ENCODE results near the gene WNT11. TPM values are rescaled to one million over a fixed set of nuclear protein-coding genes. Genes with fewer than 3 reads are reported as not detected.
A peak's percentile ranks its signal among the peaks of the same experiment; 100 is the strongest.

WNT11 gene
- total and polyA plus RNA-seq, 2 of the 13 experiments (the other 11 are each of a cell fraction or from before 2014, with no cell fraction given) = 0.34 to 0.66 TPM

DNA sequence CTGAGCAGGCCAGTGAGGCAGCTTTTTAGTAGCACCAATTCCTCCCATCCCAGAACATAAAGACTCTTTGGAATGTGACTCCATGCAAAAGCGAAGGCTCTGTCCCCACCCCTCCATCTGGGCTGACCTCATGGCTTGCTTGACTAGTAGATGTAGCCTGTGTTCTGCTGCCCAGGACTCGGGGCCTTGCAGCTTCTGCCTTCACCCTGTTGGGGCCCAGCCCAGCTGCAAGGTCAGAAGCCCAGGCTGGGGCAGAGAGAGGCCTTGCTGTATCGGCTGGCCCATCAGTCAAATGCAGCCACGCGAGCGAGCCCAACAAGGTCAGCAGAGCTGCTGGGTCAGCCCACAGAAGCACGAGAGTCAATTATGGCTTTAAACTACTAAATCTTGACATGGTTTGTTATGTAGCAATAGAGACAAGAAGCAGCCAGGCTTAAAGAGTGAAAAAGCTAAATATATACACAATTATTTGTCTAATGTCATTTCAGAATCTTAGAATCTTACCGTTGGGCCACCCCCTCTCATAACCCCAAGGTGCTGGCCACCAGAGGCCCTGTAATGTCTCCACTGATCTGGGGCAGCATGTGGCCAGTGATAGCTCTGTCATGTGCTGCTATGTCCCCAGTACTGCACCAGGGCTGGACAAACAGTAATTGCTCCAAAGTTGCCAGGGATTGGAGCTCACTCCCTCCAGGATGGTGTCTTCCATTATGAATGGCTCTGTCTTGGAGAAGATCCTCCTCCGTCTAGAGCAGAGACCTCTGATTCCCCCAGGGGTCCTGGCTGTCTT is 10.4 kb upstream of the WNT11 start:
- POLR2A ChIA-PET = no interaction called here
- H3K4me1 ChIP-seq (ENCODE audit: insufficient read depth, low read length) = peaks cover 11% of the 10 kb centered on the region; the same call in 1 of the 2 replicates
- intact Hi-C loops (cut with micrococcal nuclease; ENCODE audit: unreplicated experiment) = no loop called here
- H3K36me3 ChIP-seq (replicated peaks in 1 of 2; ENCODE audit: control insufficient read depth in 1 of 2, insufficient read depth in 2 of 2, low read length in 2 of 2) = no peaks in the 10 kb centered on the region
- FAIRE-seq (no peak), ATAC-seq (peak; percentile 73), DNase-seq (ENCODE audit: low spot score) (no peak)
- H3K9me3 ChIP-seq (ENCODE audit: low read length) = no peaks in the 10 kb centered on the region
- H3K27me3 ChIP-seq (ENCODE audit: control insufficient read depth in 1 of 2, insufficient read depth in 2 of 2, low read length in 2 of 2) = peaks cover 4 to 47% of the 10 kb centered on the region in 2 experiments; a peak in 3 of 5 replicates
- TF ChIP-seq MAZ (IDR thresholded peaks at IDR 0.05; ENCODE audit: borderline replicate concordance, low read depth, low read length) = no peak
- no peak for TF ChIP-seq MAZ (CRISPR knock-in tag; IDR thresholded peaks at IDR 0.05; ENCODE audit: low read depth)
- no peak for TF ChIP-seq TMF1 (CRISPR knock-in tag; IDR thresholded peaks at IDR 0.05; ENCODE audit: low read depth)
- no peak for TF ChIP-seq ZNF577 (CRISPR knock-in tag; IDR thresholded peaks at IDR 0.05; ENCODE audit: borderline replicate concordance, low read depth)
- peak; percentile 53; the same call in 1 of the 2 replicates for TF ChIP-seq ZFX (CRISPR knock-in tag; IDR thresholded peaks at IDR 0.05; ENCODE audit: low read depth)
- TF ChIP-seq, protein P1, sequence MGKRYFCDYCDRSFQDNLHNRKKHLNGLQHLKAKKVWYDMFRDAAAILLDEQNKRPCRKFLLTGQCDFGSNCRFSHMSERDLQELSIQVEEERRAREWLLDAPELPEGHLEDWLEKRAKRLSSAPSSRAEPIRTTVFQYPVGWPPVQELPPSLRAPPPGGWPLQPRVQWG (CRISPR knock-in tag; IDR thresholded peaks at IDR 0.05; ENCODE audit: borderline replicate concordance, low read depth) = no peak
- TF ChIP-seq ZKSCAN8 (CRISPR knock-in tag; IDR thresholded peaks at IDR 0.05; ENCODE audit: borderline replicate concordance) = no peak
- TF ChIP-seq ZNF205 (CRISPR knock-in tag; IDR thresholded peaks at IDR 0.05) = no peak
- TF ChIP-seq MEF2D (CRISPR knock-in tag; IDR thresholded peaks at IDR 0.05) = no peak
- no peak for TF ChIP-seq ASH2L (IDR thresholded peaks at IDR 0.05; ENCODE audit: insufficient read length, low read depth, low read length)
- no peak for TF ChIP-seq ZMYM4 (CRISPR knock-in tag; IDR thresholded peaks at IDR 0.05)
- TF ChIP-seq, protein P2, sequence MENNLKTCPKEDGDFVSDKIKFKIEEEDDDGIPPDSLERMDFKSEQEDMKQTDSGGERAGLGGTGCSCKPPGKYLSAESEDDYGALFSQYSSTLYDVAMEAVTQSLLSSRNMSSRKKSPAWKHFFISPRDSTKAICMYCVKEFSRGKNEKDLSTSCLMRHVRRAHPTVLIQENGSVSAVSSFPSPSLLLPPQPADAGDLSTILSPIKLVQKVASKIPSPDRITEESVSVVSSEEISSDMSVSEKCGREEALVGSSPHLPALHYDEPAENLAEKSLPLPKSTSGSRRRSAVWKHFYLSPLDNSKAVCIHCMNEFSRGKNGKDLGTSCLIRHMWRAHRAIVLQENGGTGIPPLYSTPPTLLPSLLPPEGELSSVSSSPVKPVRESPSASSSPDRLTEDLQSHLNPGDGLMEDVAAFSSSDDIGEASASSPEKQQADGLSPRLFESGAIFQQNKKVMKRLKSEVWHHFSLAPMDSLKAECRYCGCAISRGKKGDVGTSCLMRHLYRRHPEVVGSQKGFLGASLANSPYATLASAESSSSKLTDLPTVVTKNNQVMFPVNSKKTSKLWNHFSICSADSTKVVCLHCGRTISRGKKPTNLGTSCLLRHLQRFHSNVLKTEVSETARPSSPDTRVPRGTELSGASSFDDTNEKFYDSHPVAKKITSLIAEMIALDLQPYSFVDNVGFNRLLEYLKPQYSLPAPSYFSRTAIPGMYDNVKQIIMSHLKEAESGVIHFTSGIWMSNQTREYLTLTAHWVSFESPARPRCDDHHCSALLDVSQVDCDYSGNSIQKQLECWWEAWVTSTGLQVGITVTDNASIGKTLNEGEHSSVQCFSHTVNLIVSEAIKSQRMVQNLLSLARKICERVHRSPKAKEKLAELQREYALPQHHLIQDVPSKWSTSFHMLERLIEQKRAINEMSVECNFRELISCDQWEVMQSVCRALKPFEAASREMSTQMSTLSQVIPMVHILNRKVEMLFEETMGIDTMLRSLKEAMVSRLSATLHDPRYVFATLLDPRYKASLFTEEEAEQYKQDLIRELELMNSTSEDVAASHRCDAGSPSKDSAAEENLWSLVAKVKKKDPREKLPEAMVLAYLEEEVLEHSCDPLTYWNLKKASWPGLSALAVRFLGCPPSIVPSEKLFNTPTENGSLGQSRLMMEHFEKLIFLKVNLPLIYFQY (CRISPR knock-in tag; IDR thresholded peaks at IDR 0.05; ENCODE audit: borderline replicate concordance) = no peak
- TF ChIP-seq SIX1 (CRISPR knock-in tag; IDR thresholded peaks at IDR 0.05; ENCODE audit: borderline replicate concordance) = no peak
- no peak for TF ChIP-seq PTBP1 (IDR thresholded peaks at IDR 0.05; ENCODE audit: low read depth, low read length, poor library complexity, severe bottlenecking)
- no peak for TF ChIP-seq SIN3A (IDR thresholded peaks at IDR 0.05; ENCODE audit: borderline replicate concordance, low read depth, low read length)
- 0 out of 2 replicates have a peak, but pooled peaks have one; percentile 47 for TF ChIP-seq ZFY (CRISPR knock-in tag; IDR thresholded peaks at IDR 0.05)
- H3K9ac ChIP-seq (ENCODE audit: insufficient read depth, low read depth, low read length) = no peak overlapping the region
- no peaks in the 10 kb centered on the region for H3K79me2 ChIP-seq (ENCODE audit: insufficient read depth, low read length)
- CTCF ChIA-PET (ENCODE audit: low intra/inter-chr PET ratio, low total read pairs) = no interaction called here
- H2AFZ ChIP-seq (ENCODE audit: low read length) = no peak overlapping the region
- 16% methylated on average over 7 of the region's 9 CpGs for WGBS (ENCODE audit: low lambda C conversion rate)
- H3K4me3 ChIP-seq (replicated peaks in 1 of 3; ENCODE audit: insufficient read depth in 1 of 3, low read depth in 2 of 3, low read length in 3 of 3) = no peak overlapping the region
- BruUV-seq (replicated peaks) = no TSS peak
- H4K20me1 ChIP-seq (ENCODE audit: insufficient read depth, low read length) = no peaks in the 10 kb centered on the region; the same call in 1 of the 2 replicates
- H3K27ac ChIP-seq (ENCODE audit: extremely low read length, insufficient read depth, low read length) = no peak overlapping the region
- in situ Hi-C loops (cut with HindIII; ENCODE audit: extremely low pct_ligation_motif_present, low pct_unique_long_range_greater_than_20kb) = no loop called here
- peak overlapping the region; percentile 23; the same call in 1 of the 2 replicates for H3K4me2 ChIP-seq (ENCODE audit: low read depth, low read length)
